ENCODE data around the gene DYDC1.

GRCh38 chr10:80405035-80405434, 48.5 kb upstream of the DYDC1 start:
- TF ChIP-seq CTCF (IDR thresholded peaks at IDR 0.05) (no peak), POLR2AphosphoS5 (IDR thresholded peaks at IDR 0.05) (no peak), POLR2A (IDR thresholded peaks at IDR 0.05) (no peak), EP300 (IDR thresholded peaks at IDR 0.05) (no peak)
